Hepatocyte (in vitro differentiated cells): ENCODE results near the gene HILPDA.

Experiments
- EZH2 ChIP-seq: fragments of 200-600 bp; sonication (generic); IDR thresholded peaks from 2 replicates; pipeline ENCODE4 v1.6.1; 2016; ENCODE audit warnings: antibody characterized with exemption, mild to moderate bottlenecking, borderline replicate concordance
- EZH2phosphoT487 ChIP-seq: fragments of 200-600 bp; sonication (generic); IDR thresholded peaks from one replicate; pipeline ENCODE4 v1.6.1; 2018; ENCODE audit warnings: antibody characterized with exemption, mild to moderate bottlenecking, low read depth, moderate library complexity; ENCODE audit not compliant: unreplicated experiment, severe bottlenecking

DNA sequence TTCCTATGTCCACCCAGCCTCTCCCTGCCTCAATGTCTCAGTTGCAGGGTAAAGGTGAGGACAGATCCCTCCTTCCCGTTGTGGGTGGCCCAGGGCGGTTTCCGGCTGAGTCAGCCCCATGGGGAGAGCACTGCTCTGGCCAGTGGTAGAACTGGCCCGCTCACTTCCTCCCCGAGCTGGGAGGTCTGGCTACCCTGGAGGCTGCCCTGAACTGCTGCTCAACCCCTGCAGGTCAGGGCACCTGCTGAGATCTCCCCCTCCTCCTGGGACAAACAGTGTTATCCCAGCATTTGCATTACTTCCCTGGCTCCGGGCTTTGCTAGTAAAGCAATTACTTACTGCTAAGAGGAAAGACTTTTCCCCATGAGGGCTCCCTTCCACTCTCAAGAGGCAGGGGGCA lies 24.5 kb upstream of the HILPDA start:
- no peak for TF ChIP-seq EZH2
- TF ChIP-seq EZH2phosphoT487: no peak
